ENCODE measurements around the gene DEFB132.

DEFB132 gene

DNA sequence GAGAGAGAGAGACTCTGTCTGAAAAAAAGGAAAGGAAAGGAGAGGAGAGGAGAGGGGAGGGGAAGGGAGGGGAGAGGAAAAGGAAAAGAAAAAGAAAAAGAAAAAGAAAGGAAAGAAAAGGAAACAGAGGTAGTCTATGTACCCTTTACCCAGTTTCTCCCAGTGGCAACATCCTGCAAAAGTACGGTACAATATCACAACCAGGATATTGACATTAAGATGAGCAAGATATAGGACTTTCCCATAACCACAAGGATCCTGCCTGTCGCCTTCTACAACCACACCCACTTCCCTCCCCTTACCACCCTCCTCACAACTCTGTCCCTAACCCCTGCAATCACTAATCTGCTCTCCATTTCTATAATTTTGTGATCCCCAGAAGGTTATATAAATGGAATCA is 29.0 kb downstream of the DEFB132 start:
- Histone ChIP-seq H3K9ac (ENCODE audit: insufficient read length) (no peak overlapping the region), H3K4me3 (no peak overlapping the region), H3K36me3 (ENCODE audit: insufficient read depth, low read length) (no peaks in the 10 kb centered on the region), H3K27ac (no peak overlapping the region), H3K9me3 (ENCODE audit: low read depth, low read length) (no peaks in the 10 kb centered on the region)
- no peak for DNase-seq (ENCODE audit: low read depth, low spot score)
- TF ChIP-seq POLR2AphosphoS5 (IDR thresholded peaks at IDR 0.05; ENCODE audit: borderline replicate concordance, low read depth, low read length) (no peak), EZH2 (IDR thresholded peaks at IDR 0.05) (no peak), FOXP2 (optimal IDR thresholded peaks at IDR 0.05; ENCODE audit: control extremely low read depth, extremely low read length, insufficient read depth) (no peak)

GRCh38 chr20:288956-289692 is 31.6 kb downstream of the DEFB132 start:
- no peaks in the 10 kb centered on the region for H3K9me3 ChIP-seq (ENCODE audit: low read depth, low read length)
- DNase-seq (ENCODE audit: low read depth, low spot score) = no peak
- no peaks in the 10 kb centered on the region for H3K36me3 ChIP-seq (ENCODE audit: insufficient read depth, low read length)
- H3K4me3 ChIP-seq = peak overlapping the region; percentile 95
- no peak overlapping the region for H3K27ac ChIP-seq
- no peak for TF ChIP-seq FOXP2 (optimal IDR thresholded peaks at IDR 0.05; ENCODE audit: control extremely low read depth, extremely low read length, insufficient read depth)
- no peak for TF ChIP-seq POLR2AphosphoS5 (IDR thresholded peaks at IDR 0.05; ENCODE audit: borderline replicate concordance, low read depth, low read length)
- TF ChIP-seq EZH2 (IDR thresholded peaks at IDR 0.05) = no peak
- H3K9ac ChIP-seq (ENCODE audit: insufficient read length) = no peak overlapping the region

DNA sequence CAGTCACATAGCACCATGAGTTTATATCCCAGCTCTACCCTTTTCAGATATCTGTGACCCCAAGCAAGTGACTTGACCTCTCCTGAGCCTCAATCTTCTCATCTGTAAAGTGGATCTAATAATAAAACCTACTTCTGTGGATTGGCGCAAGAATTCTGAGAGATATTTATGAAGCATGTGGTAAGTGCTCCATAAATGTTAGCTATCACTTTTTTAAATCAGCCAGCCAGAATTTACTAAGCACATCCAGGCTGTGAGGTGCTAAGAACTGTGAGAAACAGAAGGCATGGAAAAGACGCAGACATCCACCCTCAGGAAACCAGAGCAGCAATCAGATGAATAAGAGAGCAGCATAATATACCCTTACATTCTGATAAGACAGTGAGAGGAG is 32.2 kb downstream of the DEFB132 start:
- no peak for DNase-seq (ENCODE audit: low read depth, low spot score)
- peak overlapping the region; percentile 88 for H3K9ac ChIP-seq (ENCODE audit: insufficient read length)
- no peak for TF ChIP-seq FOXP2 (optimal IDR thresholded peaks at IDR 0.05; ENCODE audit: control extremely low read depth, extremely low read length, insufficient read depth)
- TF ChIP-seq POLR2AphosphoS5 (IDR thresholded peaks at IDR 0.05; ENCODE audit: borderline replicate concordance, low read depth, low read length) = no peak
- TF ChIP-seq EZH2 (IDR thresholded peaks at IDR 0.05) = no peak
- H3K9me3 ChIP-seq (ENCODE audit: low read depth, low read length) = no peaks in the 10 kb centered on the region
- no peaks in the 10 kb centered on the region for H3K36me3 ChIP-seq (ENCODE audit: insufficient read depth, low read length)
- peak overlapping the region; percentile 95 for H3K4me3 ChIP-seq
- peak overlapping the region; percentile 75 for H3K27ac ChIP-seq

DNA sequence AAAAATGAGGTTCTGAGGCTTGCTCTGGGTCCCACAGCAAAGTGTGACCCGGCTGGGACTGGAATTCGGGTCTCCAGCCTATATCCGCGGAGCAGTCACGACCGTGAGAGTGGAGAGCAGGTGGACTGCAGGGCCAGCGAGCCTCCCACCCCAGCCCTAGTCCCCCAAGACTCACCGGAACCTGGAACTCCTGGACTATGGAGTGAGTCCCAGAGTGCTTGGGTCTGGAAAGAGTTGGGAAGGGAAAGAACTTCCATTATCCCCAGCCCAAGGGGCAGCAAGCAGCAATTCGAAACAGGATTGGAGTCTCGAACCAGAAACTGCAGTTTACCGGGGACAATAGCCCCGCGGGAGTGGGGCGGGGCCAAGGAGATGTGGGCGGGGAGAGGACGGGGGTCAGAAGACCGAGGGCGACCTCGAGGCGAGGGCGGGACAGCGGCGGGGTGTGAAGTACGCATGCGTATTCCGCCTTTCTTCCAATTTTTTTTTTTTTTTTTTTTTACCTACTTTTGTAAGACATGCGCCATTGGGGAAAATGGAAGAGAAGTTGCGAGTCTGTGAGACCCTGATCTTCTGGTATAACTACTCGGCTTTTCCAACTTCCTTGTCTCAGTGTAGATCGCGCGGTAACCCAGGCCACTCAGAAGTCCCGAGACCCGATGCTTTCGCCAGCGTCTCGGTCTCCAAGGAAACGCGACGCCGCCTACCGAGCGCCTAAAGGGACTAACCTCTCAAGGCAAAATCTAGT is 32.7 kb downstream of the DEFB132 start, which contains the start of gene C20orf96:
Gene C20orf96 (minus strand): TSS at position 667 of the 748 bp plus-strand sequence. CDS start 140 bp downstream, at position 527.
- H3K9me3 ChIP-seq (ENCODE audit: low read depth, low read length) = no peaks in the 10 kb centered on the region
- peak; percentile 67 for DNase-seq (ENCODE audit: low read depth, low spot score)
- TF ChIP-seq POLR2AphosphoS5 (IDR thresholded peaks at IDR 0.05; ENCODE audit: borderline replicate concordance, low read depth, low read length) (peak; percentile 77), FOXP2 (optimal IDR thresholded peaks at IDR 0.05; ENCODE audit: control extremely low read depth, extremely low read length, insufficient read depth) (no peak)
- H3K4me3 ChIP-seq = peak within 1 kb of the TSS; percentile 95
- H3K27ac ChIP-seq = peak within 1 kb of the TSS; percentile 75
- no peaks in the 10 kb centered on the region for H3K36me3 ChIP-seq (ENCODE audit: insufficient read depth, low read length)
- peak within 1 kb of the TSS; percentile 88 for H3K9ac ChIP-seq (ENCODE audit: insufficient read length)

DNA sequence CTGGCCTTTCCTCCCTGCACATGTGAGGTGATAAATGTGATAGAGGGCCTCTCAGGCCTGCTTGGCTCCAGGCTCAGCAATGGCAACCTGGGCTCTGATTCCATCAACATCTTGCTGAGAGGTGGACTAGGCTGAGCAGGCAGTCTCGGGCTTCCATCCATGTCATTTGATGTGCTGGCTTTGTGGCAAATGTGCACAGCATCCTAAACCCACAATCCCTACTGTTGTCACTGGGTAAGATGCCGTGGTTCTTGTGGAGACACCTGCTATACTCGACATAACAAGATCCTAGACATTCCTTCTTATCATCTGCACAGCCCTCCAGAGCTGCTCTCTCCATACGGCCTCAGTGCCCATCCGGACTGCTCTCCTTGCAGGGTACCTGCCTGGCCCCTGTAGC is 37.1 kb downstream of the DEFB132 start:
- no peak overlapping the region for H3K27ac ChIP-seq
- TF ChIP-seq EZH2 (IDR thresholded peaks at IDR 0.05) (no peak), FOXP2 (optimal IDR thresholded peaks at IDR 0.05; ENCODE audit: control extremely low read depth, extremely low read length, insufficient read depth) (no peak), POLR2AphosphoS5 (IDR thresholded peaks at IDR 0.05; ENCODE audit: borderline replicate concordance, low read depth, low read length) (no peak)
- H3K9me3 ChIP-seq (ENCODE audit: low read depth, low read length) = no peaks in the 10 kb centered on the region
- no peak overlapping the region for H3K9ac ChIP-seq (ENCODE audit: insufficient read length)
- H3K36me3 ChIP-seq (ENCODE audit: insufficient read depth, low read length) = peaks cover 1% of the 10 kb centered on the region; the same call in 1 of the 2 replicates
- DNase-seq (ENCODE audit: low read depth, low spot score) = no peak
- H3K4me3 ChIP-seq = no peak overlapping the region

DNA sequence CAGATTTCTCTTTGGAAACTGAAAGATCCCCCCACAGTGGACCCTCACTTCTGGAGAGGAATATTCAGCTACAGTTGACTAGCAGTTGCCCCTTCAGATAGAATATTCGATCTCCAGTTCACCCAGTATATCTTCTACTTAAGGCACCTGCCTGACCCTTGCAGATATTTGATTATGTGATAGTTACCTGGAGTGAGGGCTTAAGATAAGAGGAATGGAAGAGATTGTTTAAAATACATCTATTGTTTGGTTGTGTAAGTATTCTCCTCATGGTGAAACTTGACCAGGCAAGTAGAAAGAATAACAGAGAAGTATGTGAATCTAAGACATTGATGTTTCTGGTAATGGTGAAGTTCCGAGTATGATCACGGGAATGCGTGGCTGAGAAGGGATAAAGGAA is 38.3 kb downstream of the DEFB132 start:
- no peak for DNase-seq (ENCODE audit: low read depth, low spot score)
- H3K9me3 ChIP-seq (ENCODE audit: low read depth, low read length) = no peaks in the 10 kb centered on the region
- H3K36me3 ChIP-seq (ENCODE audit: insufficient read depth, low read length) = peaks cover 9% of the 10 kb centered on the region; the same call in 1 of the 2 replicates
- no peak overlapping the region for H3K9ac ChIP-seq (ENCODE audit: insufficient read length)
- H3K27ac ChIP-seq = no peak overlapping the region
- no peak overlapping the region for H3K4me3 ChIP-seq
- no peak for TF ChIP-seq EZH2 (IDR thresholded peaks at IDR 0.05)
- TF ChIP-seq POLR2AphosphoS5 (IDR thresholded peaks at IDR 0.05; ENCODE audit: borderline replicate concordance, low read depth, low read length) = no peak
- TF ChIP-seq FOXP2 (optimal IDR thresholded peaks at IDR 0.05; ENCODE audit: control extremely low read depth, extremely low read length, insufficient read depth) = no peak

DNA sequence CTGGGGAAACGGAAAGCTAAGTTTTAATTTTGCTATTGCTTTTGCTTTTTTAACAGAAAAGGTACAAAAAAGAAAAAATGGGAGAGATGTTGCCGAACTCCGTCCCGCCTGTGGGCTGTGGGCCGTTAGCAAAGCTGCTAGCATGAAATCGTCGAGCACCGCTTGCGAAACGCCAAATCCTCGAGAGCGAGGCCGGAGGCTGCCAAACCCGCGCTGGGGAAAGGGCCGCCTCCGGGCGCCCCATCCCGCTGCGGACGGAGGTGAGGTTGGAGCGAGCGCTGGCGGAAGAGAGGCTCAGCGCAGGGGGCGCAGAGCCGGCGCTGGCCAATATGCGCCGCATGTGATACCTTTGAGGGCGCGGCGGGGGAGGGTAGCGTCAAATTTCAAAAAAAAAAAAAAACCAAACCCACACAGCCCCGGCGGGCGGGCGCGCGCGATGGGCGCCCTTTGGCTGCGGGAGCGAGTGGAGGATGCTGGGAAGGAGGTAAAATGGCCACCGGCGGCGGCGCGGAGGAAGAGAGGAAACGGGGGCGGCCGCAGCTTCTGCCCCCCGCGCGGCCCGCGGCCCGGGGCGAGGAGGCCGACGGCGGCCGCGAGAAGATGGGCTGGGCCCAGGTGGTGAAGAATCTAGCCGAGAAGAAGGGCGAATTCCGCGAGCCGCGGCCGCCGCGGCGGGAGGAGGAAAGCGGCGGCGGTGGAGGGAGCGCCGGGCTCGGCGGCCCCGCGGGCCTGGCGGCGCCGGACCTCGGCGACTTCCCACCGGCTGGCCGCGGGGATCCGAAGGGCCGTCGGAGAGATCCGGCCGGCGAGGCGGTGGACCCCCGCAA is 39.8 kb downstream of the DEFB132 start, which contains the start of gene ZCCHC3:
Gene ZCCHC3 (plus strand): TSS at position 473 of the 827 bp plus-strand sequence. CDS start 17 bp downstream, at position 490.
- H3K27ac ChIP-seq = peak within 1 kb of the TSS; percentile 92
- peak within 1 kb of the TSS; percentile 99 for H3K4me3 ChIP-seq
- no peak for DNase-seq (ENCODE audit: low read depth, low spot score)
- H3K9me3 ChIP-seq (ENCODE audit: low read depth, low read length) = no peaks in the 10 kb centered on the region
- H3K36me3 ChIP-seq (ENCODE audit: insufficient read depth, low read length) = peaks cover 9% of the 10 kb centered on the region; the same call in 1 of the 2 replicates
- peak within 1 kb of the TSS; percentile 97 for H3K9ac ChIP-seq (ENCODE audit: insufficient read length)
- TF ChIP-seq POLR2AphosphoS5 (IDR thresholded peaks at IDR 0.05; ENCODE audit: borderline replicate concordance, low read depth, low read length) (peak; percentile 86), FOXP2 (optimal IDR thresholded peaks at IDR 0.05; ENCODE audit: control extremely low read depth, extremely low read length, insufficient read depth) (no peak)

Measured in SK-N-MC (cell line).